ENCODE measurements around the gene POPDC3. TPM values are rescaled to one million over a fixed set of nuclear protein-coding genes. Genes with fewer than 3 reads are reported as not detected.

Gene POPDC3
- total RNA-seq, 2 donors from 2014 or later: not detected

DNA sequence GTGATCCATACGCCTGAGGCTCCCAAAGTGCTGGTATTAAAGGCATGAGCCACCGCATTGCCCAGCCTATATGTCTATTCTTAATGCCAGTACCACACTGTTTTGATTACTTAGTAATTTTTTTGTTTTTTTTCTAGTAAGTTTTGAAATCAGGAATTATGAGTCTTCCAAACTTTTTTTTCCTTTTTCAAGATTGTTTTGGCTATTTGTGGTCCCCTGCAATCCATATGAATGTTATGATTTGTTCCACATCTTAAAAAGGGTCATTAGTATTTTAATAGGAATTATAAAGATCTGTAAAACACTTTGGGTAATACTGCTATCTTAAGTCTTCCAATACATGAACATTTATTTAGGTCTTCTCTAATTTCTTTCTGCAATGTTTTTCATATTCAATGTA, 6.8 kb upstream of the POPDC3 start:
- Histone ChIP-seq H3K4me1 (no peaks in the 10 kb centered on the region), H3K9me3 (no peaks in the 10 kb centered on the region), H3K27me3 (no peaks in the 10 kb centered on the region), H3K36me3 (replicated peaks in 1 of 2; ENCODE audit: insufficient read depth in 1 of 2, low read depth in 2 of 2) (no peaks in the 10 kb centered on the region), H3K27ac (no peak overlapping the region), H3K4me3 (no peak overlapping the region)
- WGBS, 2 donors: 88 to 89% methylated on average over 2 of the region's 2 CpGs
- no peak for DNase-seq
- intact Hi-C loops (cut with DNase I): no loop called here
- TF ChIP-seq CTCF (IDR thresholded peaks at IDR 0.05): no peak
- no peak for TF ChIP-seq POLR2A (IDR thresholded peaks at IDR 0.05)
- no peak for ATAC-seq

DNA sequence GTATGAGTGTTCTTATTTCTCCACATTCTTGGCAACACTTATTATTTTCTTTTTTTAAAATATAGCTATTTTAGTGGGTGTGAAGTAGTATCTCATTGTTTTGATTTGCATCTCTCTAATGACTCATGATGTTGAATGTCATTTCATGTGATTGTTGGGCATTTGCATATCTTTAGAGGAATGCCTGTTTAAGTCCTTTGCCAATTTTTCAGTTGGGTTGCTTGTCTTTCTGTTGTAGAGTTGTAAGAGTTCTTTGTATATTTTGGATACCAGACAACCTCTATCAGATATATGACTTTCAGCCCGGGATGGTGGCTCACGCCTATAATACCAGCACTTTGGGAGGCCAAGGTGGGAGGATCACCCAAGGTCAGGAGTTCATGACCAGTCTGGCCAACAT, 5.1 kb upstream of the POPDC3 start:
- peaks cover 0 to 6% of the 10 kb centered on the region in 2 donors for H3K27me3 ChIP-seq
- DNase-seq: no peak
- no peak for ATAC-seq
- no peak overlapping the region for H3K4me3 ChIP-seq
- H3K36me3 ChIP-seq (replicated peaks in 1 of 2; ENCODE audit: insufficient read depth in 1 of 2, low read depth in 2 of 2): no peaks in the 10 kb centered on the region
- WGBS, 2 donors: 68 to 72% methylated on average over 2 of the region's 2 CpGs
- intact Hi-C loops (cut with DNase I): no loop called here
- H3K27ac ChIP-seq: no peak overlapping the region
- no peaks in the 10 kb centered on the region for H3K9me3 ChIP-seq
- no peaks in the 10 kb centered on the region for H3K4me1 ChIP-seq
- TF ChIP-seq CTCF (IDR thresholded peaks at IDR 0.05) (no peak), POLR2A (IDR thresholded peaks at IDR 0.05) (no peak)

DNA sequence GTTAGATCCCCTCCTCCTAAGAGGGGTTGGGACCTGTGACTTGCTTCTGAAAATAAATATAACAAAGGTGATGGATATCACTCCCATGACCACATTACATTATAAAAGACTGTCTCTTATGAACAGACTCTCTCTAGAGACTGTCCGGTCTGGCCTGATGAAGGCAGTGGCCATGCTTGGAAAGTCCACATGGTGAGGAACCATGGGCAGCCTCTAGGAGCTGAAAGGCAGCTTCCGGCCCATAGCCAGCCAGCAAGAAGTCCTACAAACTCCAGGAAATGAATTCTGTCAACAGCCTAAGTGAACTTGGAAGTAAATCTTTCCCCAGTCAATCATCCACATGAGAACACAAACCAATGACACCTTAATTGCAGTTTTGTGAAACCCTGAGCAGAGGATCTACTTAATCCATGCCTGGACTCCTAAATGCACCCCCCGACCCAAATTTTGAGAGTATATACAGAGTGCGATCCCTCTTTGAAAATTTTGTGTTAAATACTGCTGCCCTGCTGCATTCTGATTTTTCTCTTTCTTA, 2.2 kb upstream of the POPDC3 start:
- no peak overlapping the region for H3K27ac ChIP-seq
- H3K27me3 ChIP-seq: peaks cover 0 to 13% of the 10 kb centered on the region in 2 donors
- H3K4me3 ChIP-seq: no peak overlapping the region
- no peak for TF ChIP-seq POLR2A (IDR thresholded peaks at IDR 0.05)
- no peak for TF ChIP-seq CTCF (IDR thresholded peaks at IDR 0.05)
- H3K4me1 ChIP-seq: peaks cover 8% of the 10 kb centered on the region
- H3K36me3 ChIP-seq (replicated peaks in 1 of 2; ENCODE audit: insufficient read depth in 1 of 2, low read depth in 2 of 2): no peaks in the 10 kb centered on the region
- ATAC-seq: no peak
- intact Hi-C loops (cut with DNase I): no loop called here
- no peak for DNase-seq
- H3K9me3 ChIP-seq: no peaks in the 10 kb centered on the region
- WGBS, 2 donors: 76 to 78% methylated on average over 4 of the region's 4 CpGs

GRCh38 chr6:105178636-105179035, 1.2 kb downstream of the POPDC3 start:
- 64 to 69% methylated on average over 5 of the region's 5 CpGs for WGBS, 2 donors

More at GRCh38 chr6:105178636-105179035, 1.2 kb downstream of the POPDC3 start:
- Histone ChIP-seq H3K9me3 (no peaks in the 10 kb centered on the region), H3K4me3 (no peak overlapping the region), H3K27me3 (peaks cover 0 to 13% of the 10 kb centered on the region in 2 donors), H3K4me1 (peaks cover 8% of the 10 kb centered on the region), H3K36me3 (replicated peaks in 1 of 2; ENCODE audit: insufficient read depth in 1 of 2, low read depth in 2 of 2) (no peaks in the 10 kb centered on the region), H3K27ac (no peak overlapping the region)
- no peak for DNase-seq
- intact Hi-C loops (cut with DNase I): no loop called here
- no peak for TF ChIP-seq CTCF (IDR thresholded peaks at IDR 0.05)
- no peak for TF ChIP-seq POLR2A (IDR thresholded peaks at IDR 0.05)
- ATAC-seq: no peak

All from body of pancreas (tissue), 4 donors.